GM23338 (cell line): ENCODE measurements around the gene PARD3. TPM values are rescaled to one million over a fixed set of nuclear protein-coding genes. Genes with fewer than 3 reads are reported as not detected.

Experiments used
- ATAC-seq: fragments of 200-7000 bp; cut with Tn5 transposase; 3 replicates; pipeline ENCODE4 v1.9.1; 2020
- DNase-seq: peaks from one replicate; pipeline ENCODE4 v3.0.0-alpha.2; 2015; ENCODE audit warnings: low spot score
- H2AFZ ChIP-seq: fragments of 200-600 bp; sonication (generic); 2 replicates; pipeline ENCODE4 v1.8.0; 2016; ENCODE audit warnings: antibody characterized with exemption, mild to moderate bottlenecking, moderate library complexity
- H3F3A ChIP-seq: fragments of 200-600 bp; sonication (generic); replicated peaks from 2 replicates; pipeline ENCODE4 v1.8.0; 2017; ENCODE audit warnings: antibody characterized with exemption, mixed run types, low read depth
- H3K27ac ChIP-seq: fragments of 200-600 bp; sonication (generic); 2 replicates; pipeline ENCODE4 v1.6.1; 2016; ENCODE audit warnings: low read depth
- H3K27me3 ChIP-seq: fragments of 200-600 bp; sonication (generic); 2 replicates; pipeline ENCODE4 v1.8.0; 2016; ENCODE audit warnings: mild to moderate bottlenecking, mixed run types, moderate library complexity; ENCODE audit not compliant: insufficient read depth
- H3K36me3 ChIP-seq: fragments of 200-600 bp; sonication (generic); 2 replicates; pipeline ENCODE4 v1.8.0; 2016; ENCODE audit warnings: mild to moderate bottlenecking; ENCODE audit not compliant: insufficient read depth
- H3K4me1 ChIP-seq: fragments of 200-600 bp; sonication (generic); 2 replicates; pipeline ENCODE4 v1.8.0; 2016; ENCODE audit warnings: mild to moderate bottlenecking, moderate library complexity; ENCODE audit not compliant: insufficient read depth
- H3K4me2 ChIP-seq: fragments of 200-600 bp; sonication (generic); 2 replicates; pipeline ENCODE4 v1.7.1; 2017; ENCODE audit warnings: mixed run types
- H3K4me3 ChIP-seq: fragments of 200-600 bp; sonication (generic); 2 replicates; pipeline ENCODE4 v1.6.1; 2016; ENCODE audit warnings: mixed run types
- H3K79me2 ChIP-seq: fragments of 200-600 bp; sonication (generic); replicated peaks from 2 replicates; pipeline ENCODE4 v1.8.0; 2017; ENCODE audit warnings: mild to moderate bottlenecking; ENCODE audit not compliant: insufficient read depth
- H3K9me2 ChIP-seq: fragments of 200-600 bp; sonication (generic); 2 replicates; pipeline ENCODE4 v1.8.0; 2017; ENCODE audit not compliant: insufficient read depth
- H4K20me1 ChIP-seq: fragments of 200-600 bp; sonication (generic); replicated peaks from 2 replicates; pipeline ENCODE4 v1.8.0; 2017; ENCODE audit warnings: mild to moderate bottlenecking; ENCODE audit not compliant: insufficient read depth
- H3K27ac Mint-ChIP-seq: 2 replicates; pipeline ENCODE4 v1.8.0; 2020; ENCODE audit warnings: inconsistent platforms, mild to moderate bottlenecking, moderate library complexity, mixed read lengths
- H3K27me3 Mint-ChIP-seq: 3 replicates; pipeline ENCODE4 v1.8.0; 2022; ENCODE audit warnings: low read depth, mild to moderate bottlenecking, moderate library complexity, mixed read lengths, inconsistent platforms; ENCODE audit not compliant: insufficient read depth, poor library complexity
- H3K36me3 Mint-ChIP-seq: 3 replicates; pipeline ENCODE4 v1.8.0; 2021; ENCODE audit warnings: low read depth, mild to moderate bottlenecking, inconsistent platforms, moderate library complexity, mixed read lengths
- H3K4me1 Mint-ChIP-seq: 3 replicates; pipeline ENCODE4 v1.8.0; 2020; ENCODE audit warnings: mild to moderate bottlenecking, inconsistent platforms, mixed read lengths
- H3K4me3 Mint-ChIP-seq: 3 replicates; pipeline ENCODE4 v1.8.0; 2021; ENCODE audit warnings: moderate library complexity, mild to moderate bottlenecking, inconsistent platforms, mixed read lengths
- H3K9me3 Mint-ChIP-seq: 3 replicates; pipeline ENCODE4 v1.8.0; 2020; ENCODE audit warnings: moderate library complexity, mild to moderate bottlenecking, inconsistent platforms, mixed read lengths
- CREB1 ChIP-seq: fragments of 250-450 bp; sonication (Bioruptor Pico); IDR thresholded peaks from 2 replicates; pipeline ENCODE4 v1.5.0; 2020; ENCODE audit warnings: low read depth, mild to moderate bottlenecking, moderate library complexity
- EZH2 ChIP-seq: fragments of 200-600 bp; sonication (generic); IDR thresholded peaks from one replicate; pipeline ENCODE4 v1.8.0; 2017; ENCODE audit warnings: antibody characterized with exemption, mild to moderate bottlenecking, low read depth; ENCODE audit not compliant: unreplicated experiment
- EZH2phosphoT487 ChIP-seq: fragments of 200-600 bp; sonication (generic); IDR thresholded peaks from one replicate; pipeline ENCODE4 v1.8.1; 2018; ENCODE audit warnings: antibody characterized with exemption; ENCODE audit not compliant: unreplicated experiment
- JUNB ChIP-seq: IDR thresholded peaks from one replicate; pipeline ENCODE4 v1.6.1; 2016; ENCODE audit warnings: antibody characterized with exemption; ENCODE audit not compliant: unreplicated experiment
- NANOG ChIP-seq: IDR thresholded peaks from 2 replicates; pipeline ENCODE4 v1.6.1; 2016; ENCODE audit warnings: antibody characterized with exemption, borderline replicate concordance
- STAT1 ChIP-seq: IDR thresholded peaks from one replicate; pipeline ENCODE4 v1.6.1; 2016; ENCODE audit warnings: antibody characterized with exemption; ENCODE audit not compliant: unreplicated experiment
- ZNF114 ChIP-seq: fragments of 250-450 bp; sonication (Bioruptor Pico); IDR thresholded peaks from 2 replicates; pipeline ENCODE4 v1.5.0; 2020; ENCODE audit warnings: mild to moderate bottlenecking, moderate library complexity
- ZNF331 ChIP-seq: fragments of 250-450 bp; sonication (Bioruptor Pico); IDR thresholded peaks from 2 replicates; pipeline ENCODE4 v1.5.0; 2020; ENCODE audit warnings: low read depth, mild to moderate bottlenecking, moderate library complexity
- polyA plus RNA-seq: library from polyadenylated mRNA; unstranded; fragments of >200 nt; fragmentation: Nextera tagmentation; extraction: Ambion mirVana; gene quantifications from 2 replicates; pipeline ENCODE4 v1.2.1, GENCODE V29; 2016
- total RNA-seq: library from RNA; depleted of rRNA; stranded (reverse); fragments of >200 nt; shearing (Covaris generic); gene quantifications from 2 replicates; pipeline ENCODE4 v1.2.3, GENCODE V29; 2014
- TF ChIP-seq, protein P1 (sequence below): IDR thresholded peaks from one replicate; pipeline ENCODE4 v1.6.1; 2018; ENCODE audit warnings: antibody characterized with exemption; ENCODE audit not compliant: unreplicated experiment
- TF ChIP-seq, protein P2 (sequence below), 2 experiments: fragments of 200-600 bp in 1 of 2; sonication (generic) in 1 of 2; conservative IDR thresholded peaks; 2 replicates each; pipeline versions ENCODE4 v1.5.1 to v1.6.1; 2016 to 2017; ENCODE audit warnings: antibody characterized with exemption in 2 of 2, low read depth in 2 of 2, mild to moderate bottlenecking in 2 of 2, moderate library complexity in 1 of 2
- TF ChIP-seq, protein P3 (sequence below): fragments of 250-450 bp; sonication (Bioruptor Pico); IDR thresholded peaks from 2 replicates; pipeline ENCODE4 v1.5.0; 2020; ENCODE audit warnings: mild to moderate bottlenecking, moderate library complexity
- TF ChIP-seq, protein P4 (sequence below): IDR thresholded peaks from 2 replicates; pipeline ENCODE4 v1.6.1; 2016; ENCODE audit warnings: antibody characterized with exemption

The PARD3 gene
- total and polyA plus RNA-seq, 2 experiments from 2014 or later = 30.2 to 51.4 TPM

DNA sequence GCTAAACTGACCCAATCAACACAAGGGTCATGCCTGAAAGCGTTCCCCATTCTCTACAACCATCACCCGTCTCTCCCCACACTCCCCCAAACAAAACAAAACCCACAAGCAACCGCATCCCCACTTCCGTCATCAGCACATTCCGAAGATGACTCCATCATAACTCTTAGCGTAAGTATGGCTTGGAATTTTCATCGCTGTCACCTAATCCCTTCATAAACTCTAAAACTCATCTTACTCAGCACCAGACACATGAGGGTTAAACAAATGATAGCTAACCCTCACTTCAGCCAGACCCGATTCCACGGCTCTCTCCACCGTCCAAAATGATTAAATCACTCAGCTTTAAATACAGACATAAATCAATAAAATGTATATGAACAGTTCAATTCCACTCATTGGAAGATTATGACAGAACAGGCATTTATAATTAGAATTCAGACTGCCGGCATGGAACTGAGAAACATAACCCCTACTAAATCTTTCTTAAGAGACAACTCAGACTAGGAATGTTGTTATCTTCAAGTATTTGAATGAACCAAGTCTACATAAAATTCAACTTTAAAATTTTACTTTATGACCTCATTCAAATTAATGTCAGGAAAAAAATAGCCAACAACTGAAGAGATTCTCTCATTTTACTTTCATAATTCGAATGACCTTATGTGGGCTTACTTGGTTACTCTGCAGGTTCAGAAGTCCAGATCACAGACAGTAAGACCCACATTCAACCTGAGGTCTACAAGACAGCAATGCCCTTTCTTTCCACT lies 215.9 kb downstream of the PARD3 start (continued):
- TF ChIP-seq NANOG (no peak), EZH2 (no peak), CREB1 (CRISPR knock-in tag) (no peak), JUNB (no peak), EZH2phosphoT487 (no peak), ZNF114 (CRISPR knock-in tag) (no peak), ZNF331 (CRISPR knock-in tag) (no peak)
- TF ChIP-seq, protein P1, sequence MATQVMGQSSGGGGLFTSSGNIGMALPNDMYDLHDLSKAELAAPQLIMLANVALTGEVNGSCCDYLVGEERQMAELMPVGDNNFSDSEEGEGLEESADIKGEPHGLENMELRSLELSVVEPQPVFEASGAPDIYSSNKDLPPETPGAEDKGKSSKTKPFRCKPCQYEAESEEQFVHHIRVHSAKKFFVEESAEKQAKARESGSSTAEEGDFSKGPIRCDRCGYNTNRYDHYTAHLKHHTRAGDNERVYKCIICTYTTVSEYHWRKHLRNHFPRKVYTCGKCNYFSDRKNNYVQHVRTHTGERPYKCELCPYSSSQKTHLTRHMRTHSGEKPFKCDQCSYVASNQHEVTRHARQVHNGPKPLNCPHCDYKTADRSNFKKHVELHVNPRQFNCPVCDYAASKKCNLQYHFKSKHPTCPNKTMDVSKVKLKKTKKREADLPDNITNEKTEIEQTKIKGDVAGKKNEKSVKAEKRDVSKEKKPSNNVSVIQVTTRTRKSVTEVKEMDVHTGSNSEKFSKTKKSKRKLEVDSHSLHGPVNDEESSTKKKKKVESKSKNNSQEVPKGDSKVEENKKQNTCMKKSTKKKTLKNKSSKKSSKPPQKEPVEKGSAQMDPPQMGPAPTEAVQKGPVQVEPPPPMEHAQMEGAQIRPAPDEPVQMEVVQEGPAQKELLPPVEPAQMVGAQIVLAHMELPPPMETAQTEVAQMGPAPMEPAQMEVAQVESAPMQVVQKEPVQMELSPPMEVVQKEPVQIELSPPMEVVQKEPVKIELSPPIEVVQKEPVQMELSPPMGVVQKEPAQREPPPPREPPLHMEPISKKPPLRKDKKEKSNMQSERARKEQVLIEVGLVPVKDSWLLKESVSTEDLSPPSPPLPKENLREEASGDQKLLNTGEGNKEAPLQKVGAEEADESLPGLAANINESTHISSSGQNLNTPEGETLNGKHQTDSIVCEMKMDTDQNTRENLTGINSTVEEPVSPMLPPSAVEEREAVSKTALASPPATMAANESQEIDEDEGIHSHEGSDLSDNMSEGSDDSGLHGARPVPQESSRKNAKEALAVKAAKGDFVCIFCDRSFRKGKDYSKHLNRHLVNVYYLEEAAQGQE = no peak

DNA sequence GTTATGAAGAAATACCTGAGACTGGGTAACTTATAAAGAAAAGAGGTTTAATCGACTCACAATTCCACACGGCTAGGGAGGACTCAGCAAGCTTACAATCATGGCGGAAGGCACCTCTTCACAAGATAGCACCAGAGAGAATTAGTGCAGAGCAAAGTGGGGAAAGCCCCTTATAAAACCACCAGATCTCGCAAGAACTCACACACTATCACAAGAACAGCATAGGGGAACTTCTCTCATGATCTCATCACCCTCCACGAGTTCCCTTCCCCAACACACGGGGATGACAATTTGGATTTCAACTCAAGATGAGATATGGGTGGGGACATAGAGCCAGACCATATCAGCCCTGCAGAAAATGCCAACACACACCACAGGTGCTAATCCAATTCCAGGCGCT lies 218.7 kb downstream of the PARD3 start:
- H3K27me3 ChIP-seq = no peaks in the 10 kb centered on the region
- H3K4me3 Mint-ChIP-seq = no peak overlapping the region
- no peak; the same call in 2 of the 3 replicates for ATAC-seq
- no peaks in the 10 kb centered on the region for H3K9me2 ChIP-seq
- no peak overlapping the region for H3K27ac ChIP-seq
- no peak overlapping the region for H3K27ac Mint-ChIP-seq
- H2AFZ ChIP-seq = no peak overlapping the region
- peaks cover 3% of the 10 kb centered on the region; the same call in 1 of the 2 replicates for H4K20me1 ChIP-seq
- H3K79me2 ChIP-seq = peaks cover 59% of the 10 kb centered on the region
- 0 out of 2 replicates have a peak, but pooled peaks cover 9% of the 10 kb centered on the region for H3K4me1 ChIP-seq
- peaks cover 20% of the 10 kb centered on the region for H3K4me1 Mint-ChIP-seq
- H3K4me3 ChIP-seq = no peak overlapping the region
- H3K4me2 ChIP-seq = no peak overlapping the region
- no peaks in the 10 kb centered on the region for H3F3A ChIP-seq
- no peaks in the 10 kb centered on the region for H3K9me3 Mint-ChIP-seq
- no peaks in the 10 kb centered on the region for H3K27me3 Mint-ChIP-seq
- H3K36me3 ChIP-seq = no peaks in the 10 kb centered on the region
- H3K36me3 Mint-ChIP-seq = no peaks in the 10 kb centered on the region
- no peak for DNase-seq
- TF ChIP-seq, protein P2, sequence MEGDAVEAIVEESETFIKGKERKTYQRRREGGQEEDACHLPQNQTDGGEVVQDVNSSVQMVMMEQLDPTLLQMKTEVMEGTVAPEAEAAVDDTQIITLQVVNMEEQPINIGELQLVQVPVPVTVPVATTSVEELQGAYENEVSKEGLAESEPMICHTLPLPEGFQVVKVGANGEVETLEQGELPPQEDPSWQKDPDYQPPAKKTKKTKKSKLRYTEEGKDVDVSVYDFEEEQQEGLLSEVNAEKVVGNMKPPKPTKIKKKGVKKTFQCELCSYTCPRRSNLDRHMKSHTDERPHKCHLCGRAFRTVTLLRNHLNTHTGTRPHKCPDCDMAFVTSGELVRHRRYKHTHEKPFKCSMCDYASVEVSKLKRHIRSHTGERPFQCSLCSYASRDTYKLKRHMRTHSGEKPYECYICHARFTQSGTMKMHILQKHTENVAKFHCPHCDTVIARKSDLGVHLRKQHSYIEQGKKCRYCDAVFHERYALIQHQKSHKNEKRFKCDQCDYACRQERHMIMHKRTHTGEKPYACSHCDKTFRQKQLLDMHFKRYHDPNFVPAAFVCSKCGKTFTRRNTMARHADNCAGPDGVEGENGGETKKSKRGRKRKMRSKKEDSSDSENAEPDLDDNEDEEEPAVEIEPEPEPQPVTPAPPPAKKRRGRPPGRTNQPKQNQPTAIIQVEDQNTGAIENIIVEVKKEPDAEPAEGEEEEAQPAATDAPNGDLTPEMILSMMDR (conservative IDR thresholded peaks at IDR 0.05; ENCODE audit: low read depth in 2 of 2) = no peak
- TF ChIP-seq STAT1 = no peak
- TF ChIP-seq EZH2phosphoT487 = no peak
- TF ChIP-seq, protein P3, sequence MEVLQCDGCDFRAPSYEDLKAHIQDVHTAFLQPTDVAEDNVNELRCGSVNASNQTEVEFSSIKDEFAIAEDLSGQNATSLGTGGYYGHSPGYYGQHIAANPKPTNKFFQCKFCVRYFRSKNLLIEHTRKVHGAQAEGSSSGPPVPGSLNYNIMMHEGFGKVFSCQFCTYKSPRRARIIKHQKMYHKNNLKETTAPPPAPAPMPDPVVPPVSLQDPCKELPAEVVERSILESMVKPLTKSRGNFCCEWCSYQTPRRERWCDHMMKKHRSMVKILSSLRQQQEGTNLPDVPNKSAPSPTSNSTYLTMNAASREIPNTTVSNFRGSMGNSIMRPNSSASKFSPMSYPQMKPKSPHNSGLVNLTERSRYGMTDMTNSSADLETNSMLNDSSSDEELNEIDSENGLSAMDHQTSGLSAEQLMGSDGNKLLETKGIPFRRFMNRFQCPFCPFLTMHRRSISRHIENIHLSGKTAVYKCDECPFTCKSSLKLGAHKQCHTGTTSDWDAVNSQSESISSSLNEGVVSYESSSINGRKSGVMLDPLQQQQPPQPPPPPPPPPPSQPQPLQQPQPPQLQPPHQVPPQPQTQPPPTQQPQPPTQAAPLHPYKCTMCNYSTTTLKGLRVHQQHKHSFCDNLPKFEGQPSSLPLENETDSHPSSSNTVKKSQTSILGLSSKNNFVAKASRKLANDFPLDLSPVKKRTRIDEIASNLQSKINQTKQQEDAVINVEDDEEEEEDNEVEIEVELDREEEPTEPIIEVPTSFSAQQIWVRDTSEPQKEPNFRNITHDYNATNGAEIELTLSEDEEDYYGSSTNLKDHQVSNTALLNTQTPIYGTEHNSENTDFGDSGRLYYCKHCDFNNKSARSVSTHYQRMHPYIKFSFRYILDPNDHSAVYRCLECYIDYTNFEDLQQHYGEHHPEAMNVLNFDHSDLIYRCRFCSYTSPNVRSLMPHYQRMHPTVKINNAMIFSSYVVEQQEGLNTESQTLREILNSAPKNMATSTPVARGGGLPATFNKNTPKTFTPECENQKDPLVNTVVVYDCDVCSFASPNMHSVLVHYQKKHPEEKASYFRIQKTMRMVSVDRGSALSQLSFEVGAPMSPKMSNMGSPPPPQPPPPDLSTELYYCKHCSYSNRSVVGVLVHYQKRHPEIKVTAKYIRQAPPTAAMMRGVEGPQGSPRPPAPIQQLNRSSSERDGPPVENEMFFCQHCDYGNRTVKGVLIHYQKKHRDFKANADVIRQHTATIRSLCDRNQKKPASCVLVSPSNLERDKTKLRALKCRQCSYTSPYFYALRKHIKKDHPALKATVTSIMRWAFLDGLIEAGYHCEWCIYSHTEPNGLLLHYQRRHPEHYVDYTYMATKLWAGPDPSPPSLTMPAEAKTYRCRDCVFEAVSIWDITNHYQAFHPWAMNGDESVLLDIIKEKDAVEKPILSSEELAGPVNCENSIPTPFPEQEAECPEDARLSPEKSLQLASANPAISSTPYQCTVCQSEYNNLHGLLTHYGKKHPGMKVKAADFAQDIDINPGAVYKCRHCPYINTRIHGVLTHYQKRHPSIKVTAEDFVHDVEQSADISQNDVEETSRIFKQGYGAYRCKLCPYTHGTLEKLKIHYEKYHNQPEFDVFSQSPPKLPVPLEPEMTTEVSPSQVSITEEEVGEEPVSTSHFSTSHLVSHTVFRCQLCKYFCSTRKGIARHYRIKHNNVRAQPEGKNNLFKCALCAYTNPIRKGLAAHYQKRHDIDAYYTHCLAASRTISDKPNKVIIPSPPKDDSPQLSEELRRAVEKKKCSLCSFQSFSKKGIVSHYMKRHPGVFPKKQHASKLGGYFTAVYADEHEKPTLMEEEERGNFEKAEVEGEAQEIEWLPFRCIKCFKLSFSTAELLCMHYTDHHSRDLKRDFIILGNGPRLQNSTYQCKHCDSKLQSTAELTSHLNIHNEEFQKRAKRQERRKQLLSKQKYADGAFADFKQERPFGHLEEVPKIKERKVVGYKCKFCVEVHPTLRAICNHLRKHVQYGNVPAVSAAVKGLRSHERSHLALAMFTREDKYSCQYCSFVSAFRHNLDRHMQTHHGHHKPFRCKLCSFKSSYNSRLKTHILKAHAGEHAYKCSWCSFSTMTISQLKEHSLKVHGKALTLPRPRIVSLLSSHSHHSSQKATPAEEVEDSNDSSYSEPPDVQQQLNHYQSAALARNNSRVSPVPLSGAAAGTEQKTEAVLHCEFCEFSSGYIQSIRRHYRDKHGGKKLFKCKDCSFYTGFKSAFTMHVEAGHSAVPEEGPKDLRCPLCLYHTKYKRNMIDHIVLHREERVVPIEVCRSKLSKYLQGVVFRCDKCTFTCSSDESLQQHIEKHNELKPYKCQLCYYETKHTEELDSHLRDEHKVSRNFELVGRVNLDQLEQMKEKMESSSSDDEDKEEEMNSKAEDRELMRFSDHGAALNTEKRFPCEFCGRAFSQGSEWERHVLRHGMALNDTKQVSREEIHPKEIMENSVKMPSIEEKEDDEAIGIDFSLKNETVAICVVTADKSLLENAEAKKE (CRISPR knock-in tag) = no peak
- TF ChIP-seq EZH2 = no peak
- TF ChIP-seq ZNF114 (CRISPR knock-in tag) = no peak
- TF ChIP-seq, protein P4, sequence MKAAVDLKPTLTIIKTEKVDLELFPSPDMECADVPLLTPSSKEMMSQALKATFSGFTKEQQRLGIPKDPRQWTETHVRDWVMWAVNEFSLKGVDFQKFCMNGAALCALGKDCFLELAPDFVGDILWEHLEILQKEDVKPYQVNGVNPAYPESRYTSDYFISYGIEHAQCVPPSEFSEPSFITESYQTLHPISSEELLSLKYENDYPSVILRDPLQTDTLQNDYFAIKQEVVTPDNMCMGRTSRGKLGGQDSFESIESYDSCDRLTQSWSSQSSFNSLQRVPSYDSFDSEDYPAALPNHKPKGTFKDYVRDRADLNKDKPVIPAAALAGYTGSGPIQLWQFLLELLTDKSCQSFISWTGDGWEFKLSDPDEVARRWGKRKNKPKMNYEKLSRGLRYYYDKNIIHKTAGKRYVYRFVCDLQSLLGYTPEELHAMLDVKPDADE = no peak
